ENCODE results near the gene DSCAM.

- no peak for TF ChIP-seq POLR2A (IDR thresholded peaks at IDR 0.05)
- TF ChIP-seq CTCF (IDR thresholded peaks at IDR 0.05 in 8 of 11, conservative IDR thresholded peaks at IDR 0.05 in 3 of 11), result no peak
Observed at GRCh38 chr21:40271164-40271563, 575.8 kb downstream of the DSCAM start.

All from spleen (tissue), 7 donors.